Naive thymus-derived CD8-positive, alpha-beta T cell (primary cell): Measurements from ENCODE around the gene SOX8. TPM values are rescaled to one million over a fixed set of nuclear protein-coding genes. Genes with fewer than 3 reads are reported as not detected.

Experiments used
- ATAC-seq, 2 donors: fragments of 150-1000 bp; cut with Tn5 transposase in 1 of 2; sonication (Bioruptor Pico), chemical (Tn5 transposase) in 1 of 2; 1 replicate in 1 of 2; 2 replicates in 1 of 2; pipeline ENCODE4 v1.10.0; 2021; ENCODE audit warnings: mild to moderate bottlenecking in 2 of 2, moderate library complexity in 2 of 2
- POLR2A ChIA-PET: fragments of 350-600 bp; sonication (Branson Sonifier 250); formaldehyde crosslinking; loops from one replicate; lab custom pipeline; 2021; ENCODE audit warnings: antibody characterized with exemption; lab: Charles Lee
- DNase-seq, 10 donors: peaks; one replicate each; pipeline versions ENCODE4 v3.0.0 to v3.0.0-alpha.2; 2020 to 2022
- H3K27ac Mint-ChIP-seq, 10 donors: one replicate each; pipeline ENCODE4 v1.8.0; 2020 to 2022; ENCODE audit warnings: mild to moderate bottlenecking in 10 of 10, mixed read lengths in 10 of 10, moderate library complexity in 4 of 10, inconsistent platforms in 1 of 10
- H3K27me3 Mint-ChIP-seq, 5 donors: one replicate each; pipeline ENCODE4 v1.8.0; 2021 to 2022; ENCODE audit warnings: mixed read lengths in 5 of 5
- H3K36me3 Mint-ChIP-seq, 3 donors: one replicate each; pipeline ENCODE4 v1.8.0; 2020 to 2022; ENCODE audit warnings: mixed read lengths in 3 of 3, mild to moderate bottlenecking in 2 of 3, inconsistent platforms in 1 of 3
- H3K4me1 Mint-ChIP-seq, 4 donors: one replicate each; pipeline ENCODE4 v1.8.0; 2021 to 2022; ENCODE audit warnings: mixed read lengths in 4 of 4
- H3K4me3 Mint-ChIP-seq, 10 donors: one replicate each; pipeline ENCODE4 v1.8.0; 2020 to 2022; ENCODE audit warnings: mild to moderate bottlenecking in 10 of 10, mixed read lengths in 10 of 10, moderate library complexity in 6 of 10, inconsistent platforms in 1 of 10
- H3K9me3 Mint-ChIP-seq, 9 donors: one replicate each; pipeline ENCODE4 v1.8.0; 2020 to 2022; ENCODE audit warnings: mixed read lengths in 9 of 9, mild to moderate bottlenecking in 3 of 9, inconsistent platforms in 1 of 9, moderate library complexity in 1 of 9
- polyA plus RNA-seq, 3 donors: library from polyadenylated mRNA; unstranded; fragments of 300-500 nt; fragmentation: Illumina TruSeq; gene quantifications; one replicate each; pipeline ENCODE4 v1.2.3, GENCODE V29; 2021
- total RNA-seq, 8 experiments: library from RNA in 2 of 8; stranded (reverse) in 2 of 8; gene quantifications; one replicate each; pipeline ENCODE4 v1.2.3 and lab custom pipeline; 2021 to 2026

The SOX8 gene
- total and polyA plus RNA-seq, 5 experiments from 2014 or later, result 1.3 to 5.1 (median 3.0) TPM

- DNase-seq (no peak), ATAC-seq (no peak)
- H3K36me3 Mint-ChIP-seq, result peaks cover 4 to 10% (median 7%) of the 10 kb centered on the region in 3 donors
- H3K4me1 Mint-ChIP-seq, result peaks cover 17 to 45% (median 35%) of the 10 kb centered on the region in 4 donors
- peaks cover 0 to 17% (median 0%) of the 10 kb centered on the region in 9 donors for H3K9me3 Mint-ChIP-seq
- peaks cover 0 to 4% (median 0%) of the 10 kb centered on the region in 5 donors for H3K27me3 Mint-ChIP-seq
- H3K4me3 Mint-ChIP-seq, result no peak overlapping the region
- no peak overlapping the region for H3K27ac Mint-ChIP-seq
- POLR2A ChIA-PET, result interaction anchor here (14.6 kb wide), 1 partner anchor 11 kb away, joined by 171 read pairs; the partner anchor contains the start of gene SOX8
Observed at GRCh38 chr16:993731-994130, 12.2 kb downstream of the SOX8 start.

- Mint-ChIP-seq H3K27ac (peak overlapping the region in 6 of 10 donors; percentile 16 to 96 (median 54)), H3K36me3 (peaks cover 4 to 10% (median 7%) of the 10 kb centered on the region in 3 donors), H3K9me3 (peaks cover 0 to 17% (median 0%) of the 10 kb centered on the region in 9 donors), H3K4me3 (peak overlapping the region in 5 of 10 donors; percentile 14 to 86 (median 36)), H3K27me3 (peaks cover 0 to 4% (median 0%) of the 10 kb centered on the region in 5 donors), H3K4me1 (peaks cover 21 to 57% (median 41%) of the 10 kb centered on the region in 4 donors)
- ATAC-seq (no peak), DNase-seq (no peak)
- POLR2A ChIA-PET, result interaction anchor here (0.9 to 14.6 kb wide), 3 partner anchors 9 to 788 kb away, joined by 3 to 171 read pairs (median 3); partner anchors contain the start of genes NUBP2, SOX8 and SPSB3
Observed at GRCh38 chr16:995087-995486, 13.5 kb downstream of the SOX8 start.

- POLR2A ChIA-PET, result interaction anchor here (0.9 to 14.6 kb wide), 5 partner anchors 8 to 787 kb away, joined by 3 to 171 read pairs (median 3); partner anchors contain the start of genes NUBP2, SOX8 and SPSB3
- peaks cover 0 to 4% (median 0%) of the 10 kb centered on the region in 5 donors for H3K27me3 Mint-ChIP-seq
- H3K4me1 Mint-ChIP-seq, result peaks cover 21 to 63% (median 41%) of the 10 kb centered on the region in 4 donors
- H3K27ac Mint-ChIP-seq, result peak overlapping the region in 8 of 10 donors; percentile 78 to 97 (median 92)
- no peak for ATAC-seq
- H3K36me3 Mint-ChIP-seq, result peaks cover 4 to 10% (median 7%) of the 10 kb centered on the region in 3 donors
- DNase-seq, result no peak
- H3K4me3 Mint-ChIP-seq, result peak overlapping the region; percentile 56 to 94 (median 84)
- H3K9me3 Mint-ChIP-seq, result peaks cover 0 to 17% (median 0%) of the 10 kb centered on the region in 9 donors
Observed at GRCh38 chr16:995783-996182, 14.2 kb downstream of the SOX8 start.

GRCh38 chr16:996681-997080 is 15.1 kb downstream of the SOX8 start:
- Mint-ChIP-seq H3K4me3 (peak overlapping the region; percentile 77 to 94 (median 88)), H3K27ac (peak overlapping the region; percentile 78 to 97 (median 92)), H3K27me3 (peaks cover 0 to 4% (median 0%) of the 10 kb centered on the region in 5 donors), H3K36me3 (peaks cover 4 to 10% (median 7%) of the 10 kb centered on the region in 3 donors), H3K9me3 (peaks cover 0 to 17% (median 0%) of the 10 kb centered on the region in 9 donors), H3K4me1 (peaks cover 23 to 68% (median 42%) of the 10 kb centered on the region in 4 donors)
- DNase-seq (peak in 6 of 10 donors; percentile 29 to 59 (median 46)), ATAC-seq (peak; percentile 21 to 70)
- POLR2A ChIA-PET, result interaction anchor here (1.6 to 14.6 kb wide), 4 partner anchors 10 to 58 kb away, joined by 3 to 171 read pairs (median 8); partner anchors contain the start of gene SOX8

- Mint-ChIP-seq H3K36me3 (peaks cover 4 to 10% (median 7%) of the 10 kb centered on the region in 3 donors), H3K9me3 (peaks cover 0 to 17% (median 0%) of the 10 kb centered on the region in 9 donors), H3K4me1 (peaks cover 23 to 71% (median 43%) of the 10 kb centered on the region in 4 donors), H3K27ac (peak overlapping the region; percentile 57 to 96 (median 90)), H3K27me3 (peaks cover 0 to 4% (median 0%) of the 10 kb centered on the region in 5 donors), H3K4me3 (peak overlapping the region; percentile 77 to 94 (median 88))
- POLR2A ChIA-PET, result interaction anchor here (1.0 to 14.6 kb wide), 7 partner anchors 9 to 311 kb away, joined by 3 to 171 read pairs (median 5); partner anchors contain the start of genes SOX8 and UBE2I
- DNase-seq, result peak; percentile 39 to 78 (median 62)
- ATAC-seq, result peak; percentile 85 to 89
Observed at GRCh38 chr16:997440-998051, 16.0 kb downstream of the SOX8 start.

GRCh38 chr16:998211-998610 is 16.6 kb downstream of the SOX8 start:
- no peak for DNase-seq
- ATAC-seq, result peak in 1 of 2 donors; percentile 15
- H3K9me3 Mint-ChIP-seq, result peaks cover 0 to 17% (median 0%) of the 10 kb centered on the region in 9 donors
- H3K4me3 Mint-ChIP-seq, result peak overlapping the region; percentile 77 to 94 (median 88)
- POLR2A ChIA-PET, result interaction anchor here (0.6 to 14.6 kb wide), 6 partner anchors 8 to 311 kb away, joined by 3 to 171 read pairs (median 5); partner anchors contain the start of genes SOX8 and UBE2I
- peaks cover 27 to 70% (median 46%) of the 10 kb centered on the region in 4 donors for H3K4me1 Mint-ChIP-seq
- H3K36me3 Mint-ChIP-seq, result peaks cover 4 to 10% (median 7%) of the 10 kb centered on the region in 3 donors
- H3K27ac Mint-ChIP-seq, result peak overlapping the region; percentile 57 to 96 (median 90)
- peaks cover 0 to 4% (median 0%) of the 10 kb centered on the region in 5 donors for H3K27me3 Mint-ChIP-seq

GRCh38 chr16:998615-999014 is 17.0 kb downstream of the SOX8 start:
- Mint-ChIP-seq H3K4me1 (peaks cover 27 to 71% (median 46%) of the 10 kb centered on the region in 4 donors), H3K36me3 (peaks cover 4 to 10% (median 7%) of the 10 kb centered on the region in 3 donors), H3K27me3 (peaks cover 0 to 4% (median 0%) of the 10 kb centered on the region in 5 donors), H3K4me3 (peak overlapping the region in 8 of 10 donors; percentile 10 to 94 (median 76)), H3K27ac (peak overlapping the region in 8 of 10 donors; percentile 40 to 96 (median 77)), H3K9me3 (peaks cover 0 to 17% (median 0%) of the 10 kb centered on the region in 9 donors)
- ATAC-seq, result no peak
- DNase-seq, result no peak
- POLR2A ChIA-PET, result interaction anchor here (0.6 to 14.6 kb wide), 5 partner anchors 8 to 303 kb away, joined by 3 to 171 read pairs (median 5); partner anchors contain the start of gene SOX8

GRCh38 chr16:999677-1000076 is 18.1 kb downstream of the SOX8 start:
- Mint-ChIP-seq H3K4me3 (no peak overlapping the region), H3K4me1 (peaks cover 32 to 77% (median 54%) of the 10 kb centered on the region in 4 donors), H3K36me3 (peaks cover 4 to 10% (median 7%) of the 10 kb centered on the region in 3 donors), H3K9me3 (peaks cover 0 to 17% (median 0%) of the 10 kb centered on the region in 9 donors), H3K27ac (peak overlapping the region in 1 of 10 donors; percentile 96), H3K27me3 (peaks cover 0 to 4% (median 0%) of the 10 kb centered on the region in 5 donors)
- POLR2A ChIA-PET, result interaction anchor here (14.6 kb wide), 1 partner anchor 17 kb away, joined by 171 read pairs; the partner anchor contains the start of gene SOX8
- ATAC-seq, result no peak
- no peak for DNase-seq

- ATAC-seq, result no peak
- peaks cover 0 to 4% (median under 1%) of the 10 kb centered on the region in 3 donors for H3K36me3 Mint-ChIP-seq
- H3K4me3 Mint-ChIP-seq, result no peak overlapping the region
- H3K27ac Mint-ChIP-seq, result peak overlapping the region in 1 of 10 donors; percentile 20
- H3K9me3 Mint-ChIP-seq, result peaks cover 0 to 8% (median 0%) of the 10 kb centered on the region in 9 donors
- peaks cover 0 to 4% (median 0%) of the 10 kb centered on the region in 5 donors for H3K27me3 Mint-ChIP-seq
- POLR2A ChIA-PET, result interaction anchor here (0.7 to 14.6 kb wide), 2 partner anchors 18 to 130 kb away, joined by 3 to 171 read pairs; partner anchors contain the start of gene SOX8
- peaks cover 33 to 72% (median 51%) of the 10 kb centered on the region in 4 donors for H3K4me1 Mint-ChIP-seq
- DNase-seq, result no peak
Observed at GRCh38 chr16:1000608-1001007, 19.0 kb downstream of the SOX8 start.

- ATAC-seq, result no peak
- H3K9me3 Mint-ChIP-seq, result peaks cover 0 to 4% (median 0%) of the 10 kb centered on the region in 9 donors
- POLR2A ChIA-PET, result interaction anchor here (14.6 kb wide), 1 partner anchor 19 kb away, joined by 171 read pairs; the partner anchor contains the start of gene SOX8
- H3K4me1 Mint-ChIP-seq, result peaks cover 33 to 71% (median 50%) of the 10 kb centered on the region in 4 donors
- peaks cover 0 to 1% (median 0%) of the 10 kb centered on the region in 5 donors for H3K27me3 Mint-ChIP-seq
- H3K36me3 Mint-ChIP-seq, result peaks cover 0 to under 1% (median 0%) of the 10 kb centered on the region in 3 donors
- peak overlapping the region in 4 of 10 donors; percentile 22 to 72 (median 48) for H3K27ac Mint-ChIP-seq
- no peak for DNase-seq
- H3K4me3 Mint-ChIP-seq, result no peak overlapping the region
Observed at GRCh38 chr16:1001096-1001495, 19.5 kb downstream of the SOX8 start.

- POLR2A ChIA-PET, result interaction anchor here (1.3 to 14.6 kb wide), 3 partner anchors 14 to 31 kb away, joined by 3 to 171 read pairs (median 6); partner anchors contain the start of gene SOX8
- peak overlapping the region in 7 of 10 donors; percentile 22 to 88 (median 43) for H3K27ac Mint-ChIP-seq
- ATAC-seq (peak in 1 of 2 donors; percentile 18), DNase-seq (peak in 1 of 10 donors; percentile 58)
- H3K4me3 Mint-ChIP-seq, result peak overlapping the region in 5 of 10 donors; percentile 36 to 66 (median 55)
- peaks cover 0 to 3% (median 0%) of the 10 kb centered on the region in 9 donors for H3K9me3 Mint-ChIP-seq
- peaks cover 28 to 63% (median 42%) of the 10 kb centered on the region in 4 donors for H3K4me1 Mint-ChIP-seq
- H3K27me3 Mint-ChIP-seq, result no peaks in the 10 kb centered on the region
- H3K36me3 Mint-ChIP-seq, result no peaks in the 10 kb centered on the region
Observed at GRCh38 chr16:1002399-1003166, 21.0 kb downstream of the SOX8 start.
